Activated T-cell treated with anti-CD3 and anti-CD28 coated beads for 4 hours (primary cell): ENCODE measurements around the gene STH.
"Not testable (repeated sequence)": the region's sequence is repeated elsewhere in the genome, so short reads cannot be mapped to it uniquely, and the experiment has no call there.

Experiments
- DNase-seq: peaks from one replicate; pipeline ENCODE4 v3.0.0-alpha.2; 2020

The STH gene

GRCh38 chr17:45998987-45999899, at the start of gene STH:
Gene STH, plus strand, starts transcription at chr17:45999250. Its CDS starts 30 bp downstream, at chr17:45999280.
- no peak for DNase-seq

- no peak for DNase-seq
Measured at GRCh38 chr17:45949755-45950320, 49.2 kb upstream of the STH start.

GRCh38 chr17:45950888-45951287, 48.2 kb upstream of the STH start:
- DNase-seq: no peak

- DNase-seq: no peak
Measured at GRCh38 chr17:45951403-45951802, 47.6 kb upstream of the STH start.

GRCh38 chr17:45951941-45952340, 47.1 kb upstream of the STH start:
- DNase-seq: no peak

- DNase-seq: no peak
Measured at GRCh38 chr17:45952814-45953320, 46.2 kb upstream of the STH start.

- no peak for DNase-seq
Measured at GRCh38 chr17:45953561-45953960, 45.5 kb upstream of the STH start.

- no peak for DNase-seq
Measured at GRCh38 chr17:45954914-45955313, 44.1 kb upstream of the STH start.

GRCh38 chr17:45955326-45955725, 43.7 kb upstream of the STH start:
- DNase-seq: no peak

- no peak for DNase-seq
Measured at GRCh38 chr17:45956090-45956489, 43.0 kb upstream of the STH start.

- not testable (repeated sequence) for DNase-seq
Measured at GRCh38 chr17:45956746-45957145, 42.3 kb upstream of the STH start.

- DNase-seq: no peak
Measured at GRCh38 chr17:45958307-45958706, 40.7 kb upstream of the STH start.

- DNase-seq: no peak
Measured at GRCh38 chr17:45958994-45959665, 39.9 kb upstream of the STH start.

- no peak for DNase-seq
Measured at GRCh38 chr17:45960311-45960710, 38.7 kb upstream of the STH start.

- DNase-seq: no peak
Measured at GRCh38 chr17:45961206-45961605, 37.8 kb upstream of the STH start.

- no peak for DNase-seq
Measured at GRCh38 chr17:45962221-45962972, 36.7 kb upstream of the STH start.

- no peak for DNase-seq
Measured at GRCh38 chr17:45963283-45963682, 35.8 kb upstream of the STH start.

- DNase-seq: no peak
Measured at GRCh38 chr17:45963889-45964288, 35.2 kb upstream of the STH start.

GRCh38 chr17:45964634-45965033, 34.4 kb upstream of the STH start:
- no peak for DNase-seq

- no peak for DNase-seq
Measured at GRCh38 chr17:45965812-45966211, 33.2 kb upstream of the STH start.

GRCh38 chr17:45966606-45967280, 32.3 kb upstream of the STH start:
- no peak for DNase-seq

- no peak for DNase-seq
Measured at GRCh38 chr17:45967378-45967777, 31.7 kb upstream of the STH start.
